Activated CD8-positive, alpha-beta memory T cell treated with anti-CD3 and anti-CD28 coated beads for 48 hours (primary cell): Measurements from ENCODE around the gene FBXL15.

Experiments used
- DNase-seq, 3 experiments: peaks; one replicate each; pipeline ENCODE4 v3.0.0-alpha.2; 2020; ENCODE audit warnings: low read depth in 2 of 3, low spot score in 2 of 3

Gene FBXL15

GRCh38 chr10:102420714-102421506 is at the start of gene FBXL15:
TSS of gene FBXL15 (plus strand) at chr10:102420836. CDS start at chr10:102421130, 294 bp downstream.
- DNase-seq, result peak; percentile 93 to 98 (median 97)

GRCh38 chr10:102371295-102371694 is 49.3 kb upstream of the FBXL15 start:
- no peak for DNase-seq

GRCh38 chr10:102375250-102375649 is 45.4 kb upstream of the FBXL15 start:
- DNase-seq, result no peak

GRCh38 chr10:102375867-102376266 is 44.8 kb upstream of the FBXL15 start:
- no peak for DNase-seq

- no peak for DNase-seq
These were observed 43.7 kb upstream of the FBXL15 start for GRCh38 chr10:102376901-102377300.

- no peak for DNase-seq
These were observed 41.3 kb upstream of the FBXL15 start for GRCh38 chr10:102379383-102379782.

GRCh38 chr10:102381983-102382382 is 38.7 kb upstream of the FBXL15 start:
- DNase-seq, result no peak

GRCh38 chr10:102382871-102383270 is 37.8 kb upstream of the FBXL15 start:
- no peak for DNase-seq

GRCh38 chr10:102384053-102384452 is 36.6 kb upstream of the FBXL15 start:
- no peak for DNase-seq

GRCh38 chr10:102384606-102385429 is 35.8 kb upstream of the FBXL15 start:
- no peak for DNase-seq

GRCh38 chr10:102389894-102390293 is 30.7 kb upstream of the FBXL15 start:
- no peak for DNase-seq

GRCh38 chr10:102392306-102392705 is 28.3 kb upstream of the FBXL15 start:
- no peak for DNase-seq

GRCh38 chr10:102393411-102394078 is 27.1 kb upstream of the FBXL15 start:
- DNase-seq, result no peak

- peak; percentile 99 for DNase-seq
These were observed 26.4 kb upstream of the FBXL15 start for GRCh38 chr10:102394079-102394800.

- DNase-seq, result no peak
These were observed 25.7 kb upstream of the FBXL15 start for GRCh38 chr10:102394801-102395399.

GRCh38 chr10:102395400-102396316 is 25.0 kb upstream of the FBXL15 start, which contains the start of gene NFKB2:
TSS of gene NFKB2 (plus strand) at chr10:102395705. CDS start at chr10:102395960, 255 bp downstream.
- peak; percentile 68 to 91 (median 73) for DNase-seq

- DNase-seq, result no peak
These were observed 24.4 kb upstream of the FBXL15 start for GRCh38 chr10:102396317-102396650.

GRCh38 chr10:102396730-102397151 is 23.9 kb upstream of the FBXL15 start:
- DNase-seq, result no peak
